ENCODE measurements around the gene CUL4A.

CUL4A gene

DNA sequence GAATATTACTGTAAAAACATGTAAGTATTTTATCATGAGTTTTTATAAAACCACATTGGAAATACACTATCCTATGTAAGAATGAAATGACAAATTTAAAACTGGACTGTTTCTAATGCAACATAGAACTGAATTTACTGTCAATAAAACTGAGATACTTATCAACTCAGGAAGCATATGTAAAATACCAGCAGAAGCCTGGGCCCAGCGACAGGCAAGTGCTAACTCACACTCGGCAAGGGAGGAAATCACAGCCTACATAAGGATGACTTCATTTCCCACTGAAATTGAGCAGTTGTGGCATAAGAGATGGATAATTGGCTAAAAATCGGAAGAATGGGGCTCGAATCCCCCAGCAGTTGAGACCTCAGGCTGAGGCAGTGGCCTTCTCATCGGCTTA is 38.9 kb upstream of the CUL4A start:
- TF ChIP-seq, protein P1, sequence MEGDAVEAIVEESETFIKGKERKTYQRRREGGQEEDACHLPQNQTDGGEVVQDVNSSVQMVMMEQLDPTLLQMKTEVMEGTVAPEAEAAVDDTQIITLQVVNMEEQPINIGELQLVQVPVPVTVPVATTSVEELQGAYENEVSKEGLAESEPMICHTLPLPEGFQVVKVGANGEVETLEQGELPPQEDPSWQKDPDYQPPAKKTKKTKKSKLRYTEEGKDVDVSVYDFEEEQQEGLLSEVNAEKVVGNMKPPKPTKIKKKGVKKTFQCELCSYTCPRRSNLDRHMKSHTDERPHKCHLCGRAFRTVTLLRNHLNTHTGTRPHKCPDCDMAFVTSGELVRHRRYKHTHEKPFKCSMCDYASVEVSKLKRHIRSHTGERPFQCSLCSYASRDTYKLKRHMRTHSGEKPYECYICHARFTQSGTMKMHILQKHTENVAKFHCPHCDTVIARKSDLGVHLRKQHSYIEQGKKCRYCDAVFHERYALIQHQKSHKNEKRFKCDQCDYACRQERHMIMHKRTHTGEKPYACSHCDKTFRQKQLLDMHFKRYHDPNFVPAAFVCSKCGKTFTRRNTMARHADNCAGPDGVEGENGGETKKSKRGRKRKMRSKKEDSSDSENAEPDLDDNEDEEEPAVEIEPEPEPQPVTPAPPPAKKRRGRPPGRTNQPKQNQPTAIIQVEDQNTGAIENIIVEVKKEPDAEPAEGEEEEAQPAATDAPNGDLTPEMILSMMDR (IDR thresholded peaks at IDR 0.05; ENCODE audit: control insufficient read depth, extremely low read depth, insufficient read depth): no peak
- no peak overlapping the region for H3K4me3 ChIP-seq (ENCODE audit: low read depth, low read length)
- DNase-seq (ENCODE audit: low read depth): peak; percentile 44

- H3K4me3 ChIP-seq (ENCODE audit: low read depth, low read length): no peak overlapping the region
- no peak for DNase-seq (ENCODE audit: low read depth)
- TF ChIP-seq, protein P1 (IDR thresholded peaks at IDR 0.05; ENCODE audit: control insufficient read depth, extremely low read depth, insufficient read depth): no peak
Measured at GRCh38 chr13:113171250-113172125, 37.9 kb upstream of the CUL4A start.

GRCh38 chr13:113172419-113172926 is 36.9 kb upstream of the CUL4A start:
- DNase-seq (ENCODE audit: low read depth): no peak
- TF ChIP-seq, protein P1 (IDR thresholded peaks at IDR 0.05; ENCODE audit: control insufficient read depth, extremely low read depth, insufficient read depth): no peak
- no peak overlapping the region for H3K4me3 ChIP-seq (ENCODE audit: low read depth, low read length)

- TF ChIP-seq, protein P1 (IDR thresholded peaks at IDR 0.05; ENCODE audit: control insufficient read depth, extremely low read depth, insufficient read depth): no peak
- no peak for DNase-seq (ENCODE audit: low read depth)
Measured at GRCh38 chr13:113176280-113176679, 33.1 kb upstream of the CUL4A start.

DNA sequence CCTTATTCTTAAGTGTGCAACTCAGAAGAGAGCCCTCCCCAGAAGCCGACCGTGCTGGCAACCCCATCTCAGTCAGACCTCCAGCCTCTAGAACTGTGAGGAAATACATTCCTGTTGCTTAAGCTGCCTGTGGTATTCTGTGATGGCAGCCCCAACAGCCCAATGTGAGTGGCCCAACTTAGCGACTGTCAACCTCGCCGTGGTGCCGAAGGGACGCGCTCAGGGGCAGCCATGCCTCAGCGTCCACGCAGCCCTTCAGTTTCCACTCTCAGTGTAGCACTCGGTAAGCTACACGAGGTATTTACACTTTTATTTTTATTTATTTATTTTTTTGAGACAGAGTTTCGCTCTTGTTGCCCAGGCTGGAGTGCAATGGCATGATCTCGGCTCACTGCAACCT is 32.6 kb upstream of the CUL4A start:
- no peak for DNase-seq (ENCODE audit: low read depth)
- TF ChIP-seq, protein P1 (IDR thresholded peaks at IDR 0.05; ENCODE audit: control insufficient read depth, extremely low read depth, insufficient read depth): no peak
- H3K4me3 ChIP-seq (ENCODE audit: low read depth, low read length): no peak overlapping the region

More at GRCh38 chr13:113176280-113176679, 33.1 kb upstream of the CUL4A start:
- no peak overlapping the region for H3K4me3 ChIP-seq (ENCODE audit: low read depth, low read length)

DNA sequence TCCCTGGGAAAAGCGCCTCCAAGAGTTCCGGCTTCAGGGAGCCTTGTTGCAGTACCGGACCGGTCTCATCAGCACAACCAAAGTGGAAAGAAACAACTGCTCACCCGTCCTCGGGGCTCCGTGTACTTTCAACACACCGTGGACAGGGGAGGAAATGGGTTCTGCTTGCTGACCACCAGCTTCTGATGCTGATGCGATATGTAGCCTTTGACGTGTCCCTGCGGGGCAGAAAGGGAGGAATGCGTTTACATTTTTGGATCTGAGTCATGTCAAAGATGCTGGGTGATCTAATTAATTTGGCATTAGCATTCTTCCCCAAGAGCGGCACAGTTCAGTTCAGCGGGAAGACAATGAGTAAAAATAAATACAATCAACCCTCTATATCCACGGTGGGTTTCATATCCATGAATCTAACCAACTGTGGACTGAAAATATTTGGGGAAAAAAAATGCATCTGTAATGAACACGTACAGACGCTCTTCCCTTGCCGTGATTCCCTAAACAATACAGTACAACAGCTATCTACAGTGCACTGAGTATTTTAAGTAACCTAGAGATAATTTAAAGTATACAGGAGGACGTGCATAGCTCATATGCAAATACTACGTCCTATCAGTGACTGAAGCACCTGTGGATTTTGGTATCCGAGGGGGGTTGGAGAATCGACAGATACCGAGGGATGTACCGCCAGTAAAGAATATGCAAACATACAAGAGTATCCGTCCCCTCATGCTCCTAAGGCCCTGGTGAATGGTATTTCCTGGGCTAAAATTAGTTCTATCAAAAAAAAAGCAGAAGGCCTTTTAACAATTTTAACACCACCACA is 31.1 kb upstream of the CUL4A start:
- TF ChIP-seq, protein P1 (IDR thresholded peaks at IDR 0.05; ENCODE audit: control insufficient read depth, extremely low read depth, insufficient read depth): no peak
- DNase-seq (ENCODE audit: low read depth): no peak
- no peak overlapping the region for H3K4me3 ChIP-seq (ENCODE audit: low read depth, low read length)
